Gastroesophageal sphincter (tissue), 3 donors: Measurements from ENCODE around the gene OPN1SW.

Experiments used
- CTCF ChIP-seq, 4 experiments: fragments of 200-600 bp in 2 of 4; fragments of 450-650 bp in 2 of 4; sonication (generic) in 1 of 4; IDR thresholded peaks; one replicate each; pipeline ENCODE4 v1.5.1; 2017 to 2019; ENCODE audit warnings: antibody characterized with exemption in 4 of 4, mild to moderate bottlenecking in 2 of 4, moderate library complexity in 2 of 4
- EP300 ChIP-seq: sonication (generic); formaldehyde crosslinking; IDR thresholded peaks from one replicate; pipeline ENCODE4 v1.6.1; 2017; ENCODE audit warnings: antibody characterized with exemption, mild to moderate bottlenecking
- POLR2A ChIP-seq, 2 donors: fragments of 450-650 bp; IDR thresholded peaks; one replicate each; pipeline ENCODE4 v1.6.1; 2017; ENCODE audit warnings: antibody characterized with exemption in 2 of 2, mild to moderate bottlenecking in 2 of 2, moderate library complexity in 1 of 2
- POLR2AphosphoS5 ChIP-seq: sonication (generic); formaldehyde crosslinking; IDR thresholded peaks from one replicate; pipeline ENCODE4 v1.6.1; 2017; ENCODE audit warnings: antibody characterized with exemption

- TF ChIP-seq POLR2A (IDR thresholded peaks at IDR 0.05) (no peak), CTCF (IDR thresholded peaks at IDR 0.05) (no peak), POLR2AphosphoS5 (no peak), EP300 (no peak)
These were observed 28.9 kb upstream of the OPN1SW start for GRCh38 chr7:128804484-128804883.
